Eye (tissue), 1 donor: ENCODE measurements around the gene GSS.
"Not testable (repeated sequence)": the region's sequence is repeated elsewhere in the genome, so short reads cannot be mapped to it uniquely, and the experiment has no call there.

Source experiments
- DNase-seq: peaks from one replicate; pipeline ENCODE4 v3.0.0-alpha.2; 2015

Gene GSS

DNA sequence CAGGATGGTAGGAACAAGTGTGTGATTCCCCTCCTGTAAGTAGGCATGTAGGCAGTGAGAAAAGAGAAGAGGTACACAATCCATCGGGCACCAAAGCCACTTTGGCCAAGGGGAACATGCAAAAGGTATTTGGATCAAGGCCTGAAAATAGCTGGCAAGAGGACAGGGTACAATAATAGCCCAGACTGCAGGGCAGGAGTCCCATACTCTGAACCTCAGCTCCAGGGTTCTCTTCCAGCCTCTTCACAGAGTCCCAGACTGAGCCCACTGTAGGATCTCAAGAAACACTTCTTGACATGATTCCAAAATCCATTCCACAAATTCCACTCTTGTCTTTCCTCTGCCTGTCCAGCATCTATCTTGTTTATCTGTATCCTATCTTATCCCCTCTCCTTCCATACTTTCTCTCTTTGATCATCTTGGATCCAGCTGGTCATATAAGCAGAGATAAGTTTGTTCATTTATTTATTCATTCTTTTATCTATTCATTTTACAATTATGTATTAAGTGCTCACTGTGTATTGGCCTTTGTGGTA, 59.5 kb downstream of the GSS start:
- no peak for DNase-seq

DNA sequence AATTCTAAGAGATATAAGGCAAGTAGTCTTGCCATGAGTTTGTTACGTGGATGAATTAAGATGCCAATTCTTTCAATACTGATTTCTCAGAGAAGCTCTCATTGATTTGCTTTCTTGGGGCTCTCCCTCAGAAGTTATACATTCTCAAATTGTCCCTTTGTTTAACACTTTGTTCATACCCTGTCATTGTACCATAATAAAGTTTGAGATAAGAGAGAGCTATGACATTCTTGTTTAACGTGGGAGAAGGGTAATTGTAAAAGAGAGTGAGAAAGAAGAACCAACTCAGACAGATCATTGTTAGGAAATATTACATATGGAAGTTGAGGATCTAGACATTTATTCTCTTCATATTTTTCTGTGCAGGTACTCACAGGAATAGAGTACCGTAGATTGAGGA, 60.1 kb downstream of the GSS start:
- DNase-seq, result no peak

DNA sequence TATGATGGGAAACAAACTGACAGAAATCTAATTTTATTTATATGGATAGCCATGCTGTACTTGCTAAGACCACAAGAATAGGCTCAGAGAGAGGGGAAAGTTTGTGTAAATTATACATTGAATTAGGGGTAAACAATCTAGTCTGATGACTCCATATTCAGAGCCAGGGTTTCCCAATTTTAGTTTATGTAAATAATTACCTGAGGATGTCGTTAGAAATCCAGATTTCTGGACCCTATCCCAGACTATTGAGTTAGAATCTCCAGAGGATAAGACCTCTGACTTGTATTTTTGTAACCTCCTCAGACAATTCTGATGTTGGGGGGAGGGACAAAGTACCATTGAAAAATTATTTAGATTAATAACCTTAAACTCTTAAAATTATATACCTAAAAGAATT, 60.9 kb downstream of the GSS start:
- DNase-seq, result no peak

DNA sequence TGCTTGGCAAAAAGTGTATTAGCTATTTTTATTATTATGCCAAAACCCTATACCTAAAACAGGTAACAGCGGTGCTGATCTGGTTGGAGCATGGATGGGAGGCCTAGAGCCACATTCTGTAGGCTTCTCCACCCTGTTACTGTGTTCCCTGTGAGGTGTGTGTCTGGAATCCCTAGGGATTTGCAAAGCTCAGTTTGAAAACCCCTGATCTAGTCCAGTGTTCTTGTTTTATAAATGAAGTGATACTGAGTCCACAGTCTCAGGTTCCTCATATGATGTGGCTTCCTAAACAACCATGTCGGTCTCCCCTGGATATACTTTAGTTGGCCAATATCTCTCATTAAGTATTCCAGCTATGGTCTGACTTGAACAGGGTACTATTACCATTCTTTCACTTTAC, 62.9 kb downstream of the GSS start:
- no peak for DNase-seq

DNA sequence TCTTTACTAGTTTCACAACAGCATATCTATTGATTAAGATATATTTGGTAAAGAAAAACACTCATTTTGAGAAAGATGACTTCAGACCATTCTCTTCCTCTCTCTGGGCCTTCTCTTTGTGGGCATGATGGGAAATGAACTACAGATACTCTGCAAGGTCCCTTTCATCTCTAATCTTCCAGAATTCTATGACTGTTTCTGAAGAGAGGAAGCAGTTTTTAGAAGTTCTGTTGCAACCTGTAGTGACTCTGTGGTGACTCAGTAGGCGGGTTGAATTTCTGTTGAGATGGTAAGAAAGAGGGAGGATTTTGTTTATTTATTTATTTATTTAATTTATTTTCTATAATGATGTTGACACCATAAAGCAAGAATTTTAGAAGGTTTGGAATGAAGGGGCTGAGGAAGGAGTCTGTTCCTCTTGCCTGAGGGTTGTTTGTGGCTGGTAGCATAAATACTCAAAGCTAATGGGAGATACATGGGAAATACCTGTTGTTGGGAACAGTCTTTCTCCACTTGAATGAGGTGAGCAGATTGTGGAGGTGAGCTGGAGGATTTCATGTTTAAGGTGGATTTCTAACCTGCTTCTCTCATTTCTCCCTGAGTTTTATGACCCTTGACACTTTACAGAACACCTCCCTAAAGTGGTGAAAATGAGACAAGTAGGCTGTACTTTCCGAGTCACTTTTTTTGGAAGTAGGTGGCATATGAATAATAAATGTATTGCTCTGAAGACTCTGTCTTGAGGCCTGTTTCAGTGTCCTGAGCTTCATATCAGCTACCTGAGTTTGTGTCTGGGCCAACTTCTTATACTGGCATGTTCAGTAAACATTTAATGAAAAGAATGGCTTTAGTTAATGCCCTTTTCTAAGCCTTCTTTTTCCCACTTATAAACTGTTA, 64.2 kb downstream of the GSS start:
- no peak for DNase-seq

DNA sequence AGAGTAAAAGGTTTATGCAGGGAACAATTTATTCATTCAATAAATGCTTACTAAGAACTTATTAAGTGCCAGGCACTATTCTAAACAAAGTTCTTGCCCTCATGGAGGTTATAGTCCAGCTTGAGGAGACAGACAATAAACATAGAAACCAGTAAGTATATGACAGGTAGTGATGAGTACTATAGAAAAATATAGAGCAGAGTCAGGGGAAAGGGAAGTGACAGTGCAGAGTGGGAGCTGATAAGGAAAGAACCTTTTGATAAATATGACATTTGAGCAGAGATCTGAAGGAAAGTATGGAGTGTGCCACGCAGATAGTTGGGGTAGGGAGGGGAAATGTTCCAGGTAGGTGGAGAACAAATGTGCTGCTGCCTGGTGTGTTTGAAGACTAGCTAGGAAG, 67.1 kb downstream of the GSS start:
- no peak for DNase-seq

DNA sequence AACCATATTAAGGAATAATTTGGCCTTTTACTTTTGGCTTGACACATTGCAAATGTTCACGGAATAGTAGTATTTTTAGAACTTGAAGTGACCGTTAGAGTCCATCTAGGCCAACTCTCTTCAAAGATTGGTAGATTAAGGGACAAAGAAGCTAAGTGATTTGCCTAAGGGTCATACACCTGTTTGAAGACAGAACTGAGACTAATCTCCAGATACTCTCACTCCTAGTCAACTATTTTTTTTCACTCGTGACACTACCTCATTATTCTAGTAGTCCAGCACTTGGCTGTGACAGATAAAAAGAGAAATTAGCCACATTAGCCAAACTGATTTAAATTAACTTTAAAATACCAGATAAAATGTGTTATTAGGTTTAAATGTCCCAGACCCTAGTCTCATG, 68.6 kb downstream of the GSS start:
- no peak for DNase-seq

DNA sequence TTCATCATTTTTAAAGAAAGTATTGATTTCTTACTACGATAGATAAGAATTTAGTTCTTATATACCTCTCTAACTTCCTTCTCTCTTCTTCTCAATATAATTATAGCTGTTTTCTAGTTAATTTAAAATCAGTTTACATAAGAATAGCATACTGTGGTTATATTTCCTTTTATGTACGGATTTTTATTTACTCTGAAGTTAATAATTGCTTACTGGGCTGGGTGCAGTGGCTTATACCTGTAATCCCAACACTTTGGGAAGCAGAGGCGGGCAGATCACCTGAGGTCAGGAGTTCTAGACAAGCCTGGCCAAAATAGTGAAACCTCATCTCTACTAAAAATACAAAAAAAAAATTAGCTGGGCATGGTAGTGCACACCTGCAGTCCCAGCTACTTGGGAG, 69.5 kb downstream of the GSS start:
- no peak for DNase-seq

DNA sequence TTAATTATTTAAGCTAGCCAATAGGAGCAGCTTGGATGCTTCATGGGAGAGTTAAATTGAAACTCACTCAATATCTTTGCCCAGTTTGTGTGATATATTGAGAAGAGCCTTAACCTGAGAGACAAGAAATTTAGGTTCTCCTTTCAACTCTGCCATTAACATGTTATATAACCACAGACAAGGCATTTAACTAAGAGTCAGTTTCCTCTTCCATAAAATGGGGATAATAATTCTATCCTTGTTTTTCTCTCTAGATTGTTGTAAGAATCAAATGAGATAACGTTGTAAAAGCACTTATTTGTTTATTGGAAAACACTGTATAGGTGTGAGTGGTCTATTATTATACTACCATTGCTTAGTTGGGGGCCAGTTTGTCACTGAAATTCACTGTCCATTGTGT, 71.3 kb downstream of the GSS start:
- DNase-seq, result no peak

DNA sequence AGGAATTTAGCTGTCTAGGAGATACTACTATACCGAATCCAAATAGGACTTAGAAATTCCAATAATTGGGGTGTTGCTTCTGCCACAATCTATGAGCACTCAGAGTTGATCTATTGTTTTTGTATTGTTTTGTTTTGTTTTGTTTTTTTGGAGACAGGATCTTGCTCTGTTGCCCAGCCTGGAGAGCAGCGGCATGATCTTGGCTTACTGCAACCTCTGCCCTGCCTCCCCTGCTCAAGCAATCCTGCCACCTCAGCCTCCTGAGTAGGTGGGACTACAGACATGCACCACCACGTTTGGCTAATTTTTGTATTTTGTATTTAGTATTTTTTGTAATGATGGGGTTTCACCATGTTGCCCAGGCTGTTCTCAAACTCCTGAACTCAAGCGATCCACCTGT, 71.8 kb downstream of the GSS start:
- DNase-seq, result no peak

DNA sequence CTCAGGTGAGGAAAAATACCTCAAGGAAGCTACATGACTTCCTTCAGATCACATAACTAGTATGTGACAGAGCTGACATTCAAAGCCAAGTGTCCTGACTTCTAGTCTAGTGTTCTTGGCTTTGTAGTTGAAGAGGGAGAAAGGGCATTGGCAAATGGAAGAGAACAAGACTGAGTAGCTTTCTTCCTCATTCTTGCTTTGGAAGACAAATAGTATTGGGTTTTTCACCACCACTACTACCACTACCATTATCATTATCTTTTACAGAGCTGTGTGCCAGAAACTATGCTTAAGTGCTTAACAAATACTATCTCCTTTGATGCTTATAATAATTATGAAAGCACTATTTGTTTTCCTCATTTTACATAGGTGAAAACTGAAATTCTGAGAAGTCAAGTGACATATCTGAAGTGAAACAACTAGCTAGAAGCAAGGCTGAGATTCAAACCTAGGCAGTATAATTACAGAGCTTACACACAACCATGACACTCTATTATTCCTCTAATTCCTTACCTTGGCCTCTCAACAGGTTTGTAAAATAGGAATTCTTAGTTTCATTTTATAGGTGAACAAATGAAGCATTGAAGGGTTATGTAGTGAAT, 72.4 kb downstream of the GSS start:
- DNase-seq, result no peak

DNA sequence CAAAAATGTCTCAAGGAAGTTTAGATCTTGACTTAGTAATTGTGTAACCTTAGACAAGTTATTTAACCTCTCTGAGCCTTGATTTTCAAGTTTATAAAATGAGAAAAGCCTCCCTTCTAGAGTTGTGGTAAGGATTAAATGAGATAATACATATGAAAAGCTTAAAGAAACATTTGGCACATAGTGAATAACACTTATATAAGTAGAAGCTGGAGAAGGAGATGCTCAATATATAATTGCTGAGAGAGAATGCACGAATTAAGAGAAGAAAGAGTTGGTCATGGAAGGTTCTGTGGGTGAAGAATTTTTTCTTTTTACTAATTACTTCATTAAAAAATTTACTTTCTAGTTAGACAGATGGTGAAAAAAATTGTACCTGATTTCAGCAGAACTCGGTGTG, 73.9 kb downstream of the GSS start:
- DNase-seq, result no peak

DNA sequence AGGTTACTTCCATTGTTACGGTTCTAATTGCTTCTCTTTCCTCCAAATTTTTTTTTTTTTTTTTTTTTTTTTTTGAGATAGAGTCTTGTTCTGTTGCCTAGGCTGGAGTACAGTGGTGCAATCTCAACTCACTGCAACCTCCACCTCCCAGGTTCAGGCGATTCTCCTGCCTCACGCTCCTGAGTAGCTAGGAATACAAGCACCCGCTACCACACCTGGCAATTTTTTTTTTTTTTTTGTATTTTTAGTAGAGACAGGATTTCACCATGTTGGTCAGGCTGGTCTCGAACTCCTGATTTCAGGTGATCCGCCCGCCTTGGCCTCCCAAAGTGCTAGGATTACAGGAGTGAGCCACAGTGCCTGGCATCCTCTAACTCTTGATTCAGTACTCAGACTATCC, 74.6 kb downstream of the GSS start:
- not testable (repeated sequence) for DNase-seq

DNA sequence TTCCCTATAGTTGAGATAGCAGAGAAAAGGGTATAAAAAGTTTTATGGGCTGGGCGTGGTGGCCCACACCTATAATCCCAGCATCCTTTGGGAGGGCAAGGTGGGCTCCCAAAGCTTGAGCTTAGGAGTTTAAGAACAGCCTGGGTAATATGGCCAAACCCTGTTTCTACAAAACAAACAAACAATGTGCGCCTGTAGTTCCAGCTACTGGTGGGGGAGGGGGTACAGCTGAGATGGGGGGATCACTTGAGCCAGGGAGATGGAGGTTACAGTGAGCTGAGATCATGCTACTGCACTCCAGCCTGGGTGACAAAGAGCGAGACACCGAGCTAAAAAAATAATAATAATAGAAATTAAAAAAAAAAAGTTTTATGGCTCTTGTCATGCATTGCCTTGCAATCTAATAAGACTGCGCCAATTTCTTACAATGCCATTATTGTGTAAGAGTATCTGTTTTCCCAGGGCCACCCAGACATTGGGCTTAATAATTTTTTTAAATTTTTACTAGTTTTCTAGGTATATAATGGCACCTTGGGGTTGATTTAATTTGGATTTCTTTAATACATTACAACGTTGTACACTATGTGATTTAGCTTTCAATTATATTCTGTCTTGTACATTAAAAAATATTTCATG, 75.3 kb downstream of the GSS start:
- DNase-seq, result no peak
